Measurements from ENCODE around the gene SWT1.

GRCh38 chr1:185156288-185156853, 596 bp upstream of the SWT1 start:
- TF ChIP-seq, protein P1, sequence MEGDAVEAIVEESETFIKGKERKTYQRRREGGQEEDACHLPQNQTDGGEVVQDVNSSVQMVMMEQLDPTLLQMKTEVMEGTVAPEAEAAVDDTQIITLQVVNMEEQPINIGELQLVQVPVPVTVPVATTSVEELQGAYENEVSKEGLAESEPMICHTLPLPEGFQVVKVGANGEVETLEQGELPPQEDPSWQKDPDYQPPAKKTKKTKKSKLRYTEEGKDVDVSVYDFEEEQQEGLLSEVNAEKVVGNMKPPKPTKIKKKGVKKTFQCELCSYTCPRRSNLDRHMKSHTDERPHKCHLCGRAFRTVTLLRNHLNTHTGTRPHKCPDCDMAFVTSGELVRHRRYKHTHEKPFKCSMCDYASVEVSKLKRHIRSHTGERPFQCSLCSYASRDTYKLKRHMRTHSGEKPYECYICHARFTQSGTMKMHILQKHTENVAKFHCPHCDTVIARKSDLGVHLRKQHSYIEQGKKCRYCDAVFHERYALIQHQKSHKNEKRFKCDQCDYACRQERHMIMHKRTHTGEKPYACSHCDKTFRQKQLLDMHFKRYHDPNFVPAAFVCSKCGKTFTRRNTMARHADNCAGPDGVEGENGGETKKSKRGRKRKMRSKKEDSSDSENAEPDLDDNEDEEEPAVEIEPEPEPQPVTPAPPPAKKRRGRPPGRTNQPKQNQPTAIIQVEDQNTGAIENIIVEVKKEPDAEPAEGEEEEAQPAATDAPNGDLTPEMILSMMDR (IDR thresholded peaks at IDR 0.05; ENCODE audit: low read length), result no peak
- TF ChIP-seq EZH2 (IDR thresholded peaks at IDR 0.05; ENCODE audit: borderline replicate concordance, low read length), result no peak
